CD8-positive, alpha-beta memory T cell (primary cell): Measurements from ENCODE around the gene CACNB1. TPM values are rescaled to one million over a fixed set of nuclear protein-coding genes. Genes with fewer than 3 reads are reported as not detected.
A peak's percentile ranks its signal among the peaks of the same experiment; 100 is the strongest.

Experiments
- CTCF ChIA-PET: fragments of 350-600 bp; sonication (Branson Sonifier 250); formaldehyde crosslinking; loops from one replicate; lab custom pipeline; 2021; ENCODE audit warnings: antibody characterized with exemption; lab: Charles Lee
- POLR2A ChIA-PET: fragments of 350-600 bp; sonication (Branson Sonifier 250); formaldehyde crosslinking; loops from one replicate; lab custom pipeline; 2021; ENCODE audit warnings: antibody characterized with exemption; lab: Charles Lee
- DNase-seq, 5 donors: peaks; one replicate each; pipeline versions ENCODE4 v3.0.0 to v3.0.0-alpha.2; 2020 to 2022; ENCODE audit warnings: mixed read lengths in 1 of 5
- H3K27ac ChIP-seq: one replicate; pipeline ENCODE4 v1.7.0; 2013; ENCODE audit warnings: low read depth, mild to moderate bottlenecking, low read length, moderate library complexity
- H3K27me3 ChIP-seq: 2 replicates; pipeline ENCODE4 v1.7.0; 2013; ENCODE audit warnings: low read length, mild to moderate bottlenecking; ENCODE audit not compliant: insufficient read depth, poor library complexity, severe bottlenecking
- H3K36me3 ChIP-seq: 2 replicates; pipeline ENCODE4 v1.7.0; 2013; ENCODE audit warnings: mild to moderate bottlenecking, low read length, moderate library complexity; ENCODE audit not compliant: insufficient read depth
- H3K4me1 ChIP-seq: 2 replicates; pipeline ENCODE4 v1.7.0; 2013; ENCODE audit warnings: mild to moderate bottlenecking, low read length, moderate library complexity; ENCODE audit not compliant: insufficient read depth
- H3K4me3 ChIP-seq: 2 replicates; pipeline ENCODE4 v1.7.0; 2013; ENCODE audit warnings: mild to moderate bottlenecking, low read length
- H3K9me3 ChIP-seq: 2 replicates; pipeline ENCODE4 v1.7.0; 2013; ENCODE audit warnings: mild to moderate bottlenecking, low read length
- H3K27ac Mint-ChIP-seq, 8 donors: one replicate each; pipeline ENCODE4 v1.8.0; 2020 to 2021; ENCODE audit warnings: mixed read lengths in 8 of 8, mild to moderate bottlenecking in 6 of 8, inconsistent platforms in 3 of 8, moderate library complexity in 3 of 8
- H3K27me3 Mint-ChIP-seq, 2 donors: one replicate each; pipeline ENCODE4 v1.8.0; 2020 to 2021; ENCODE audit warnings: mixed read lengths in 2 of 2, mild to moderate bottlenecking in 1 of 2, moderate library complexity in 1 of 2
- H3K36me3 Mint-ChIP-seq, 3 donors: one replicate each; pipeline ENCODE4 v1.8.0; 2020 to 2021; ENCODE audit warnings: mixed read lengths in 3 of 3, inconsistent platforms in 1 of 3, mild to moderate bottlenecking in 1 of 3
- H3K4me1 Mint-ChIP-seq, 3 donors: one replicate each; pipeline ENCODE4 v1.8.0; 2020 to 2021; ENCODE audit warnings: mixed read lengths in 3 of 3, inconsistent platforms in 1 of 3, mild to moderate bottlenecking in 1 of 3
- H3K4me3 Mint-ChIP-seq, 7 donors: one replicate each; pipeline ENCODE4 v1.8.0; 2020 to 2021; ENCODE audit warnings: mixed read lengths in 7 of 7, mild to moderate bottlenecking in 6 of 7, moderate library complexity in 4 of 7, inconsistent platforms in 2 of 7
- H3K9me3 Mint-ChIP-seq, 5 donors: one replicate each; pipeline ENCODE4 v1.8.0; 2020 to 2022; ENCODE audit warnings: mixed read lengths in 5 of 5, mild to moderate bottlenecking in 3 of 5, moderate library complexity in 2 of 5, inconsistent platforms in 1 of 5
- polyA plus RNA-seq: library from polyadenylated mRNA; unstranded; fragments of 300-500 nt; fragmentation: Illumina TruSeq; gene quantifications from one replicate; pipeline ENCODE4 v1.2.3, GENCODE V29; 2021
- total RNA-seq, 2 experiments: library from RNA; stranded (reverse); gene quantifications; one replicate each; pipeline ENCODE4 v1.2.3, GENCODE V29; 2021

Gene CACNB1
- total and polyA plus RNA-seq, 3 experiments from 2014 or later, result 2.7 to 12.3 (median 10.6) TPM

DNA sequence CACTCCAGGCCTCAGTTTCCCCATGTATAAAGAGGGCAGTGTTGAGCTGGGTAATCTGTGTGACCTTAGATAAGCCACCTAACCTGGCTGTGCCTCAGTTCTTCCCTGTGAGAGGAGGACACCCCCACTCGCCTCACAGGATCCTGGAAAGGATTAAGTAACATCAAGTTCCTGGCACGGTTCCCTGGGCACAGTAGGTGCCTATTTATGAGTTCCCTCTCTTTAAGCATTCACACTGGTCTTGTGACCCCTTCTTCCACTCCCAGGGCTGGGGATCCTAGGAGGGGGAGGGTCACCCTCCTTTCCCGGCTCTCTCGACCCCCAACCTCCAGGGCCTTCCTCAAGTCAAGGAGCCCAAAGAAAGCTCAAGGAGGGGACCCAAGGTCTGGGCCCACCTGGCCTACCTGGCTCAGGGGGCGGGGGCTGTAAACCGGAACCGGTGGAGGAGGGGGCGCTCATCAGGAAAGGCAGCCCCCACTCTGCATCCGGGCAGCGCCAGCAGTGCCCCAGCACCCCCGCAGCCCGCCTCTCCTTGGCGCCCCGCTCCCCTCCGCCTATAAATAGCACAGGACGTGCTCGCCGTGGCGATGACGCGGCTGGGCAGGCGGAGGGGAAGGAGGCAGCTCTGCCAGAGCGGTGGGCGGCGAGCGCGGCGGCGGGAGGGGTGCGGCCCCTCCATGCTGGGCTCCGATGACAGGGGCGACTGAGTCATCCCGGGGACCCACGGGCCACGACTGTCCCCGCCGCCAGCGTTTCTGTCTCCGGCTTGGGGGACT, 12.0 kb upstream of the CACNB1 start:
- no peaks in the 10 kb centered on the region for H3K9me3 Mint-ChIP-seq
- H3K36me3 ChIP-seq, result peaks cover 7% of the 10 kb centered on the region
- no peaks in the 10 kb centered on the region for H3K9me3 ChIP-seq
- H3K27me3 Mint-ChIP-seq, result peaks cover 0 to 5% of the 10 kb centered on the region in 2 donors
- ChIA-PET CTCF (interaction anchor here (1.0 to 9.3 kb wide), 7 partner anchors 8 to 40 kb away, joined by 3 to 272 read pairs (median 4); partner anchors contain the start of gene RPL19), POLR2A (interaction anchor here (0.8 to 1.6 kb wide), 4 partner anchors 9 to 28 kb away, joined by 3 to 7 read pairs (median 4); partner anchors contain the start of gene RPL19)
- H3K4me3 Mint-ChIP-seq, result peak overlapping the region; percentile 30 to 85 (median 59)
- peak overlapping the region; percentile 39 for H3K4me3 ChIP-seq
- peak overlapping the region in 7 of 8 donors; percentile 39 to 92 (median 77) for H3K27ac Mint-ChIP-seq
- peaks cover 4% of the 10 kb centered on the region for H3K27me3 ChIP-seq
- H3K4me1 ChIP-seq, result peaks cover 25% of the 10 kb centered on the region
- peaks cover 0 to 11% (median 2%) of the 10 kb centered on the region in 3 donors for H3K36me3 Mint-ChIP-seq
- peak; percentile 64 to 88 (median 70) for DNase-seq
- no peak overlapping the region for H3K27ac ChIP-seq
- peaks cover 13 to 35% (median 20%) of the 10 kb centered on the region in 3 donors for H3K4me1 Mint-ChIP-seq

DNA sequence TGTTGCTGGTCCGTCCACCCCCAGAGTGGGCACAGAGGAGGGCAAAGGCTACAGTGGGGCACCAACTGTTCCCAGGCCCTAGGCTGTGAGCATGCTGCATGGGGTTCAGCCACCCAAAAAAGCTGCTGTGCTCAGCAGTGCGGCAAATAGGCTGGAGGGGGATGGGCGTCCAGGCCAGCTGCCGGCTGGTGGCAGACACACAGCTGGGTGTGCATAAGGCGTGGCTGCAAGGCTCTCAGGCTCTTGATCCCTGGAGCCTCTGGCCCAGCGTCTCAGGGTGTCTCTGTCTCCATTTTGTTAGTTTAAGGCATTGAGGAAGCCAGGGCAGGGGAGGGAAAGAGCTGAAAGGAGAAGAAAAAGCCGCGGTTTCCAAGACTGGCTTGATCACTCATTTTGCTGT, 11.4 kb upstream of the CACNB1 start:
- Mint-ChIP-seq H3K4me1 (peaks cover 13 to 35% (median 23%) of the 10 kb centered on the region in 3 donors), H3K27me3 (peaks cover 0 to 5% of the 10 kb centered on the region in 2 donors), H3K36me3 (peaks cover 3 to 17% (median 3%) of the 10 kb centered on the region in 3 donors), H3K4me3 (peak overlapping the region in 2 of 7 donors; percentile 13 to 36), H3K27ac (peak overlapping the region in 6 of 8 donors; percentile 24 to 90 (median 54)), H3K9me3 (no peaks in the 10 kb centered on the region)
- CTCF ChIA-PET, result interaction anchor here (1.0 to 9.3 kb wide), 7 partner anchors 9 to 40 kb away, joined by 3 to 272 read pairs (median 4); partner anchors contain the start of gene RPL19
- Histone ChIP-seq H3K4me1 (peaks cover 25% of the 10 kb centered on the region), H3K9me3 (no peaks in the 10 kb centered on the region), H3K36me3 (peaks cover 13% of the 10 kb centered on the region), H3K27me3 (peaks cover 4% of the 10 kb centered on the region), H3K27ac (no peak overlapping the region), H3K4me3 (no peak overlapping the region)
- POLR2A ChIA-PET, result interaction anchor here (0.9 to 1.6 kb wide), 4 partner anchors 9 to 36 kb away, joined by 3 to 7 read pairs (median 4); partner anchors contain the start of gene RPL19
- no peak for DNase-seq

DNA sequence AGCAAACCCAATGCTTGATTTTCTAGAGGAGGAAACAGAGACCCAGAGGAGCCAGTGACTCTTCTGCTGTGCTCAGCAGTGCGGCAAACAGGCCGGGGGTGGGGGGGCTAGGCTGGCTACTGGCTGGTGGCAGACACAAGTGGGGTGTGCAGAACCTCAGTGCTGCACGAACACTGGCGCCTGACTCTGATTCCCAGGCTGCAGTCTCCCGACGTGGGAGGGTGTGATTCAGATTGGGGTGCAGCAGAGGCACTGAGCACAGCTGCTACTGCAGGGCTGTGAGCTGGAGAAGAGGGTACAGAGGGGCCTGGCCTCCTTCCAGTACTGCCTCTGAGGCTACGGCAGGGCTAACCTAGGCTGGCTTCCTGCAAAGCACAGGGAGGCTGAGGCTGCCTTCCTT, 10.7 kb upstream of the CACNB1 start:
- Histone ChIP-seq H3K9me3 (no peaks in the 10 kb centered on the region), H3K4me1 (peaks cover 25% of the 10 kb centered on the region), H3K27ac (no peak overlapping the region), H3K36me3 (peaks cover 18% of the 10 kb centered on the region), H3K27me3 (peaks cover 4% of the 10 kb centered on the region), H3K4me3 (no peak overlapping the region)
- Mint-ChIP-seq H3K9me3 (no peaks in the 10 kb centered on the region), H3K4me3 (peak overlapping the region in 2 of 7 donors; percentile 13 to 74), H3K27me3 (peaks cover 0 to 5% of the 10 kb centered on the region in 2 donors), H3K36me3 (peaks cover 3 to 24% (median 7%) of the 10 kb centered on the region in 3 donors), H3K4me1 (peaks cover 13 to 41% (median 24%) of the 10 kb centered on the region in 3 donors), H3K27ac (peak overlapping the region in 4 of 8 donors; percentile 19 to 90 (median 61))
- peak in 1 of 5 donors; percentile 34 for DNase-seq
- POLR2A ChIA-PET, result interaction anchor here (0.5 to 1.0 kb wide), 2 partner anchors 37 to 213 kb away, joined by 3 to 5 read pairs; no protein-coding TSS in a partner anchor
- CTCF ChIA-PET, result interaction anchor here (1.4 to 9.3 kb wide), 5 partner anchors 9 to 53 kb away, joined by 3 to 272 read pairs (median 5); no protein-coding TSS in a partner anchor

DNA sequence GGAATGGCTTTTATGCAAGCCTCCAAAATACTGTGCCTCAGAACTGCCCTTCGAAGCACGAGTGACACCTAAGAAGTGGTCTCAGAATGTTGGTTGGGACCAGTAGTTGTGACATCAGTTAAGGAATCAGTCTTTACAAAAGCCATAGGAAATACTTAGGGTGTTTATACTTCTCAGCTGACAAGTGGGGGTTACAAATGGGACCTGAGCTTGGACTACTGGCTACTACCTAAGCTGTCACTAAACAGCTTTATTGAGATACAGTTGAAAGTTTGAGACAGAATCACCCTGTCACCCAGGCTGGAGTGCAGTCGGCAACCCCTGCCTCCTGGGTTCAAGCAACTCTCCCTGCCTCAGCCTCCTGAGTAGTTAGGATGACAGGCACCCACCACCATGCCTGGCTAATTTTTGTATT, 7.7 kb upstream of the CACNB1 start:
- peaks cover 11 to 51% (median 14%) of the 10 kb centered on the region in 3 donors for H3K36me3 Mint-ChIP-seq
- H3K36me3 ChIP-seq, result peaks cover 32% of the 10 kb centered on the region
- CTCF ChIA-PET, result interaction anchor here (0.9 to 9.3 kb wide), 4 partner anchors 12 to 40 kb away, joined by 3 to 272 read pairs (median 32); no protein-coding TSS in a partner anchor
- H3K27ac Mint-ChIP-seq, result peak overlapping the region in 3 of 8 donors; percentile 17 to 97 (median 42)
- peaks cover 42% of the 10 kb centered on the region for H3K4me1 ChIP-seq
- H3K27ac ChIP-seq, result no peak overlapping the region
- no peaks in the 10 kb centered on the region for H3K27me3 ChIP-seq
- no peak overlapping the region for H3K4me3 ChIP-seq
- peaks cover 0 to 1% of the 10 kb centered on the region in 2 donors for H3K27me3 Mint-ChIP-seq
- no peaks in the 10 kb centered on the region for H3K9me3 ChIP-seq
- no peak for DNase-seq
- H3K4me3 Mint-ChIP-seq, result peak overlapping the region in 2 of 7 donors; percentile 23 to 51
- peaks cover 0 to 2% (median 0%) of the 10 kb centered on the region in 5 donors for H3K9me3 Mint-ChIP-seq
- peaks cover 38 to 62% (median 39%) of the 10 kb centered on the region in 3 donors for H3K4me1 Mint-ChIP-seq
- POLR2A ChIA-PET, result interaction anchor here (1.0 to 2.4 kb wide), 2 partner anchors 34 to 39 kb away, joined by 5 to 17 read pairs; no protein-coding TSS in a partner anchor

DNA sequence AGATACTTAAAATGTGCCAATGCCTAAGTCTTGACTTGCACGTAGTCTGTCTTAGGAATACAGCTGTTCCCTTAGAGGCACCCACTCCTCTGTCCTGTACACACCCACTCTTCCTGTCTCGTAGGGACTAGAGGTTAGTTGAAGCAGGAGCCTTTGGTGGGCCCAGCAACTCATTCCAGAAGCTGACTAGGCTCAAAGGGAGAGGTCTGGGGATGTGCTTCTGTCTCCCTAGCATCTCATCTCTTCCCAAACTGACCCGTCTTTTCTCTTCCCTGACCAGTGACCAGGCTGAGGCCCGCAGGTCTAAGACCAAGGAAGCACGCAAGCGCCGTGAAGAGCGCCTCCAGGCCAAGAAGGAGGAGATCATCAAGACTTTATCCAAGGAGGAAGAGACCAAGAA, 6.8 kb upstream of the CACNB1 start:
- no peak for DNase-seq
- Histone ChIP-seq H3K27me3 (no peaks in the 10 kb centered on the region), H3K4me1 (peaks cover 41% of the 10 kb centered on the region), H3K4me3 (no peak overlapping the region), H3K9me3 (no peaks in the 10 kb centered on the region), H3K27ac (no peak overlapping the region), H3K36me3 (peaks cover 32% of the 10 kb centered on the region)
- H3K36me3 Mint-ChIP-seq, result peaks cover 11 to 56% (median 14%) of the 10 kb centered on the region in 3 donors
- H3K9me3 Mint-ChIP-seq, result peaks cover 0 to 2% (median 0%) of the 10 kb centered on the region in 5 donors
- H3K27ac Mint-ChIP-seq, result peak overlapping the region in 4 of 8 donors; percentile 23 to 97 (median 52)
- POLR2A ChIA-PET, result no interaction called here
- peak overlapping the region in 1 of 7 donors; percentile 51 for H3K4me3 Mint-ChIP-seq
- CTCF ChIA-PET, result interaction anchor here (1.1 to 9.3 kb wide), 2 partner anchors 29 to 36 kb away, joined by 3 to 272 read pairs; no protein-coding TSS in a partner anchor
- H3K27me3 Mint-ChIP-seq, result peaks cover 0 to 4% of the 10 kb centered on the region in 2 donors
- peaks cover 41 to 61% (median 42%) of the 10 kb centered on the region in 3 donors for H3K4me1 Mint-ChIP-seq

DNA sequence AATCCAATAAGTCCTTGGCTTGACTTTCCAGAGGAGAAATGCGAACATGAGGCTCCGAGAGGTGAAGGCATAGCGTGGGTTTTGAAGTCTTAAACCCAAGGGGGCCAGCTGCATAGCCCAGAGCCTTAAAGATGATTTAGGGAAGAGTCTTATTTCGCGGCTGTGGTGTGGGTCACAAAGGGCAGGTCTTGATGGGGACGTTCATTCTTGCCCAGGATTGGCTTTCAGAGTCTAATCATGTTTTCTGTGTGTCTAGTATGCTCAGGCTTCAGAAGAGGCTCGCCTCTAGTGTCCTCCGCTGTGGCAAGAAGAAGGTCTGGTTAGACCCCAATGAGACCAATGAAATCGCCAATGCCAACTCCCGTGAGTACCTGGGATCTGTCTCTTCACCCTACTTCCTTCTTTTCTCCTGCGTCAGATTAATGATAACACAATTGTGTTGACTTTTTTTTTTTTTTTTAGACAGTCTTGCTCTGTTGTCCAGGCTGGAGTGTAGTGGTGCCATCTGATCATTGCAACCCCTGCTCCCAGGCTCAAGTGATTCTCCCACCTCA, 3.6 kb upstream of the CACNB1 start:
- H3K27me3 ChIP-seq, result no peaks in the 10 kb centered on the region
- Mint-ChIP-seq H3K4me3 (peak overlapping the region; percentile 92 to 99 (median 94)), H3K36me3 (peaks cover 11 to 56% (median 14%) of the 10 kb centered on the region in 3 donors), H3K9me3 (peaks cover 0 to 2% (median 0%) of the 10 kb centered on the region in 5 donors), H3K27ac (peak overlapping the region; percentile 97 to 100 (median 100)), H3K27me3 (peaks cover 0 to 4% of the 10 kb centered on the region in 2 donors), H3K4me1 (peaks cover 39 to 63% (median 50%) of the 10 kb centered on the region in 3 donors)
- peak overlapping the region; percentile 94 for H3K4me3 ChIP-seq
- DNase-seq, result no peak
- peak overlapping the region; percentile 99 for H3K27ac ChIP-seq
- peaks cover 47% of the 10 kb centered on the region for H3K4me1 ChIP-seq
- ChIA-PET POLR2A (interaction anchor here (0.6 kb wide), 1 partner anchor 906 kb away, joined by 6 read pairs; no protein-coding TSS in a partner anchor), CTCF (interaction anchor here (1.0 to 1.8 kb wide), 3 partner anchors 26 to 218 kb away, joined by 3 to 4 read pairs (median 4); no protein-coding TSS in a partner anchor)
- peaks cover 32% of the 10 kb centered on the region for H3K36me3 ChIP-seq
- no peaks in the 10 kb centered on the region for H3K9me3 ChIP-seq
